Posterior cingulate gyrus (tissue), 11 donors: Measurements from ENCODE around the gene TBCK.

ENCODE experiments used
- DNase-seq, 10 donors: peaks; one replicate each; pipeline versions ENCODE4 v3.0.0 to v3.0.0-alpha.2; 2020 to 2021; ENCODE audit warnings: mixed read lengths in 3 of 10
- intact Hi-C: fragments of 100-400 bp; cut with DNase I; formaldehyde crosslinking; loops from one replicate; pipeline ENCODE4 v1.15.1; 2023

Gene TBCK

DNA sequence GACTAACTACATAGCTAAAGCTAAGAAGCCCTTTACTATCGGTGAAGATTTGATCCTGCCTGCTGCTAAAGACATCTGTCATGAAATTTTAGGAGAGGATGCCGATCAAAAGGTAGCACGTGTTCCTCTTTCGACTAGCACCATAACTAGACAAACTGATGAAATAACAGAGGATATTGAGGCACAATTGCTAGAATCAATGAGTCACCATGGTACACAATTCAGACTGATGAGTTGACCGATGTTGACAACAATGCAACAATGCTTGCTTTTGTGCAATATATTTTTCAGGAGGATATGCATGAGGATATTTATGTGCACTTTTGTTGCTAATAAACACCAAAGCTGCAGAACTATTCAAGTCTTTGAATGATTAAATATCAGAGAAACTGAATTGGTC is 24.3 kb downstream of the TBCK start:
- intact Hi-C loops: no loop called here
- DNase-seq: no peak

DNA sequence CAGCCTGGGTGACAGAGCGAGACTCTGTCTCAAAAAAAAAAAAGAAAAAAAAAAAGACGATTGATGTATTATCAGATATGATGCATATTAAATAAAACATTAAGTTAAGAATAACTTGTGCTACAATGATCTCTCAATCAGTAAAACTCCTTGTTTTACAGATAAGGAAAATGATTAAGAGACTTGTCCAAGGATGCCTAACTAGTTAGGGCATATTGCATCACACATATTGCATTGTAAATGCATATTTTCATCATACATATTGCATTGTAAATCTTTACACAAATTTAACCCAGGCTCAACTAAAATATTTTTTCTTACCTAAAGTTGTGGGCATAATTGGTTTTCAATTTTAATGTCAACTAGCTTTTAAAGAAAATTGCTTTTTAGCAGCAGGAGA is 26.3 kb downstream of the TBCK start:
- intact Hi-C loops: no loop called here
- no peak for DNase-seq

DNA sequence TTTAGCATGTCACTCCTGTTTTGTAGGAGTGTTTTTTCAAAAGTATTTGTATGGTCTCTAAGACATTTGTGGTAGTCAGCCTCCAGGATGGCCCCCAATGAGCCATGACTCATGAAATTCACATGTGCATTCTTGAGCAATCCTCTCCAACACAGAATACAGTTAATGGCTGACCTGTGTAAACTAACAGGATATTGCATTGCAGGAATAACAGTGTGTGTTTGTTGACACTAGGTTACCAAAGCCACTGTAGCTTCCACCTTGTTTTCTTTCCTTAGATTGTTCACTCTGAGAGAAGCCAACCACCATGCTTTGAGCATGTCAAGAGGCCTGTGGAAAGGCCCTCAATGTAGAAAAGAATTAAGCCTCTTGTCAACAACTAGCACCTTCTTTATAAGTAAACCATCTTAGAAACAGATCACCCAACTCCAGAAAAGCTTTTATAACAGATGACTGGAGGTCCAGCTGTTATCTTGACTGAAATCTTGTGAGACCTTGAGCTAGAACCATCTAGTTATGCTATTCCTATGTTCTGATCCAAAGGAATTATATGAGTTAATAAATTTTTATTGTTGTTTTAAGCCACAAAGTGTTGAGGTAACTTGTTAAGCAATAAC is 28.5 kb downstream of the TBCK start:
- intact Hi-C loops: no loop called here
- no peak for DNase-seq

DNA sequence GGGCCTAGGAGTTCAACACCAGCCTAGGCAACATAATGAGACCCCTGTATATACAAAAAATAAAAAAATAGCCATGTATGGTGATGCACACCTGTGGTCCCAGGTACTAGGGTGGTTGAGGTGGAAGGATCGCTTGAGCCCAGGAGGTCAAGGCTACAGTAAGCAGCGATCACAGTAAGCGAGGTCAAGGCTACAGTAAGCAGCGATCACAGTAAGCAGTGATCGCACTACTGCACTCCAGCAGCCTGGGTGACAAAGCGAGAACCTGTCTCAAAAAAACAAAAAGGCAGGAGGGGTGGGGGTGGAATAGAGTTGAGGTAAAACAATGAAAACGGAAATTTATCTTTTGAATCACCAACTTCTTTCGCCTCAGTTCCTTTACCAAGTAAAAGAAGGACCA is 29.4 kb downstream of the TBCK start:
- intact Hi-C loops: no loop called here
- no peak for DNase-seq

DNA sequence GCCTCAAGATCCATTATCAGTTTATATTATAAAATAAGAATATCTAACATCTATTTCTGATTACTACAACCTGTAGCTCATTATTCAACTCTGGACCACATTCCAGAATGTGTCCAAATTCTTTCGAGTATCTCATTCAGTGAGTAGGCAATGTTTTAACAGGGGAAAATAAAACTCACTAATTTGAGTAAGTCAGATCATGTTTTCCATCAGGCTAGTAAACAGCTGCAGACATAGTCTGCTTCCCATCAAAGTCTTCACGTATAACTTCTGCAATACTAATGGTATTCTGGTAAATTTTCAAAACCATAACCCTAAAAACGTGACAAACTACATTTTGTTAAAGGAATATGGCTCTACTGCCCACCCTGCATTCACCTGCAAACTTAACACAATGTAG is 31.8 kb downstream of the TBCK start:
- intact Hi-C loops: no loop called here
- no peak for DNase-seq

DNA sequence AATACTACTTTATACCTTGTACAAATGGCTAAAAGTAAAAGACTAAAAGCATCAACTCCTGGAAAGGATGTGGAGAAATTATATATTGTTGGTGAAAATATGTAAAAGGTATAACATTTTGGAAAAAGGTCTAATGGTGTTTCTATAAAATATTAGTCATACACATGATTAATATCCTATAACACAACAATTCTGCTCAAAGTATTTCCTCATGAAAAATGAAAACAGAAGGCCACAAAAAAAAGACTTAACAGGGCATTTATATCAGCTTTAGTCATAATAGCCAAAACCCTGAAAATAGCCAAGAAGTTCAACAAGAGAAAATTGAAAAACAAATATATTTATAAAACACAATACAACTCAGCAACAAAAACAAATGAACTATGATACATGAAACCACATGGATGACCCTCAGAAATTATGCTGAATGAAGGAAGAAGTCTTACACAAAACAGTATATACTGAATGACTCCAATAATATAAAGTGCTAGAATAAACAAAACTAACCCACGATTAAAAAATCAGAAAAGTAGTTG is 38.8 kb downstream of the TBCK start:
- DNase-seq: no peak
- intact Hi-C loops: no loop called here

DNA sequence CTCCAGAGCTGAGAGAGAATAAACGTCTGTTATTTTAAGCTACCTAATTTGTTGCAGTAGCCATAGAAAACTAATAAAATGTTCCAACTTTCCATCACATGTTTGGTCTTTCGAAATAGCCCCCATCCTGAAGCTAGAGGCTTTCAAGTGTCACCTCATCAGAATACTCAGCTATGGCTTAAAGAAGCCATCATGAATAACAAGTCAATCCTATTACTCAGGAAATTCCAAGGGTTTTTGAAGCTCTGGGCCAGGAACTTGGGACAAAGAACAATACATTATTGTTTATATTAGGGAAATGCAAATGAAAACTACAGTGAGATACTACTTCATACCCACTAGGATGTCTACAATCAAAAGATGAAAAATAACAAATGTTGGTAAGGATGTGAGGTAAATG is 42.2 kb downstream of the TBCK start:
- intact Hi-C loops: no loop called here
- DNase-seq: no peak

DNA sequence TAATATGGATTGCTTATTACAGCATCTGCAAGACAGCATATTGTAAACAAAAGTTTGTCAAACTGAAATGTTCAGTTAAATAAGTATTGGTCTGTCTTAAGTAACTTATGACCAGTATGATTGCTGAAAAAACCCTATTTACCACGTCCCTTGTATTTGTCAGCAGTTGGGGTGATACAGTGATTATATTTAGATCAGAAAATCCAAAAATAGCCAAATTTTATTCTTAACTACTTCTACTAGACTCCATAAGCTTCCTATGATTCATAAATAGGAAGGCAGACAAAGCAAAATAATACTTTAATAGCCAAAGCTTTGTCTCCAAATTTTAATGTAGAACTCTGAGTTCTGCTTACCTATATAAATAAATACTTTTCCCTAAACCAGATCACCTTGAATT is 45.3 kb downstream of the TBCK start:
- DNase-seq: no peak
- intact Hi-C loops: no loop called here

DNA sequence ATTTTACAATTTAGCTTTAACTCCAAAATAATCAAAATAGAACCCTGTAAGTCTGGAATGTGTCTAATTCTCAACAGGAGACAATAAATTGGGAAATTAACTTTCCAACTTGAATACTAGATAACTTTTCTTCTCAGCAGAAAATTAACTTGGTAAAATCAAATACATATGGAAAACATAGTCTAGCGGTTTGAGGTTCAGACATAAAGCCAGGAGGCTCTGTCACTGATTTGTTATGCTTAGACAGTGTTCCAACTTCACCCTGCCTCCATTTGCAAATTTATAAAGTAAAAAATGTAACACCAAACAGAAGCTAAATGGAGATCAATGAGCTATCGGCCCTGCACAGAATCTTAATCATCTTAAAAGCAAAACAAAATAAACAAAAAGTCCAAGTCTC is 46.3 kb downstream of the TBCK start:
- no peak for DNase-seq
- intact Hi-C loops: no loop called here

DNA sequence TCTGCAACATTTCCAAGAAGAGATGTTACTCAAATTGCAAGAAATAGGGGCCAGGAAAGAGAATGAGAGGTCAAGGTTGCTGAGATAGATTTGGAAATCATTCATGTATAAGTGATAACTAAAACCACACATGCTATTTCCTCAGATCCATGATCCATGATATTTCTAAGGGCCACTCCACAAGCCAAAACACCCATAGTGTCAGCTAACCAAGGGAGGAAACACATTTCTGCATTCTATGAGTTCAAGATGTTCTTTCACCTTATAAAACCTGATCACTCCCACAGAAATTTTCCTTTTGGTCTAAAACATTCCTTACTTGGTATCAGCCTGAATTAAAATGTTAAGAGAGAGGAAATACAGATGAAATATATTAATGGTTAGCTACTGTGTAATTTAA is 47.2 kb downstream of the TBCK start:
- intact Hi-C loops: no loop called here

DNA sequence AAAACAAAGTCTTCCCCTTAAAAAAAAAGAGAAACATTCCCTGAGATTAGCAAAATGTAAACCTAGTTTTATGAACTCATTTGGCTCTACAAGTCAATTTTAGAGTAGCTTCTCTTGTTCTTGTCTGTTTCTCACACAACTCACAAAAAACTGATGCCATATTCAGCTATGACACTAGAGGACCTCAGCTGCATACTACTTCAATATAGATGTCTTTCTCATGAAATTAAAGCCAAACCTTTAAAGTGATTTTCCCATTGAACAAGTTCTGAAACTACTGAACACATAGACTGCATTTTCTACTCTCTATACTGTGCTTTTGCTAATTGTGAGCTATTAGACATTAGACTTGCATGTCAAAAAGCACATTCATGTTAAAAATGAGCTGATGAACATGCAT is 49.8 kb downstream of the TBCK start:
- no peak for DNase-seq
- intact Hi-C loops: loop anchor here (2.0 kb wide), 1 partner anchor 237 kb away; no protein-coding TSS in a partner anchor

More for the DNA sequence above, 47.2 kb downstream of the TBCK start:
- DNase-seq: no peak

DNA sequence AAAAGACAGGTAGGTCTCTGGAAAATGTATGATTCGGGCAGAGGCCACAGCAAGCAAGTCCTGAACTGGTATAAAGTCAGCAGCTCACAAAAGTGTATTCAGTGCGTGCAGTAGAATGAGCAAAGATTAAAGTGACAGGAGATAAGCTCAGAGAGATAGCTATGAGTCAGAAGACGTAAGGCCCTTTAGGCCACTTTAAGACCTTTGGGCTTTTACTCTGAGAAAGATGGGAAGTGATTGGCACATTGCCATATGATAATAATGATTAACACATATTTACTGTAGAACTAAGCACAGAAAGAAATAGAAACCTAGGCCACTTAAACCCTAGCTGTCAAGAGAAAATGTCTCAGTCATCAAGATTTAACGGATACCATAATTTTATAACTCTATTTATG is 51.7 kb downstream of the TBCK start:
- no peak for DNase-seq
- intact Hi-C loops: no loop called here

DNA sequence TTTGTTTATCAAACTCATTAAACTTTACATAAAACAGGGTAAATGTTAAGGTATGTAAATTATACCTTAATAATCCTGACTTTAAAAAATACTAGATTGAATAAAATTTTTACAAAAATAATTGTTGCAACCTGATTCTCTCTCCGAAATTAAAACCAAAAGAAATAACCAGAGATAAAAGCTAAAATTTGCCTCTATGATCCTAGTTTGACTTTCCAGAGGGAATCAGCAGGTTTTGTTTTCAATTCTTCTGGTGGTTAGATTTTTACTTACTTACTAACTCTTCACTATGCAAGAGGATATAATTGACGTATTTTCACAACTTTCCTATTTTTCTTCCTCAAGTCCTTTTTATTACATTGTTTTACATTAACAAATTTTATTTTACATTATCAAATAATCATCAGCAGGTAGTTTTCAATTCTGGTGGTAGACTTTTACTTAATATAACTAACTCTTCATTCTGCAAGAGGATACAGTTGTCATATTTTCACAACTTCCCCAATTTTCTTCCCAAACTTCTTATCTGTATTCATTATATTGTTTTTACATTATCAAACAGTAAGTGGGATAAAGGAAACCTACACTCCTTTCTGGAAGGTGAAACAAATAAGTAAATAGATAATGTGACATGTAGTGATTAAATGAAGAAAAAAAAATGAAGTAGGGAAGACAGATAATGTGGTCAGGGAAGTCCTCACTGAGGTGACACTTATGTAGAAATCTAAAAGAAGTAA is 52.2 kb downstream of the TBCK start:
- DNase-seq: no peak
- intact Hi-C loops: no loop called here

DNA sequence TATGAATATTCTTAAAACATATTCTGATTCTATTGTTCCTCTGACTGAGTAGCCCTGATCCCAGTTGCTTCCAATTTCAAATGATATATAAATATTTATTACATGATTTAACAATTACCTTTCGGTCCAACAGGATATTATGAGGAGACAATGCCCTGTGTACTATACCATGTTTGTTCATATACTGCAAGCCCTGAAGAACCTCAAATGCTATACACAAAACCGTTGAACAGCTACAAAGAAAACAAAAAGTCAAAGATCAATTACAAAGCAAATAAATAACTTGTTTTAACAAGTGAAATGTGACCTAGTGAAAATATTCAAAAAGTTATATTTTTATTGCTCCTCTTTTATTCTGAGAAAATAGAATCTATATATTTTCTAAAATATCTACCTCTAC is 54.0 kb downstream of the TBCK start:
- DNase-seq: no peak
- intact Hi-C loops: no loop called here

DNA sequence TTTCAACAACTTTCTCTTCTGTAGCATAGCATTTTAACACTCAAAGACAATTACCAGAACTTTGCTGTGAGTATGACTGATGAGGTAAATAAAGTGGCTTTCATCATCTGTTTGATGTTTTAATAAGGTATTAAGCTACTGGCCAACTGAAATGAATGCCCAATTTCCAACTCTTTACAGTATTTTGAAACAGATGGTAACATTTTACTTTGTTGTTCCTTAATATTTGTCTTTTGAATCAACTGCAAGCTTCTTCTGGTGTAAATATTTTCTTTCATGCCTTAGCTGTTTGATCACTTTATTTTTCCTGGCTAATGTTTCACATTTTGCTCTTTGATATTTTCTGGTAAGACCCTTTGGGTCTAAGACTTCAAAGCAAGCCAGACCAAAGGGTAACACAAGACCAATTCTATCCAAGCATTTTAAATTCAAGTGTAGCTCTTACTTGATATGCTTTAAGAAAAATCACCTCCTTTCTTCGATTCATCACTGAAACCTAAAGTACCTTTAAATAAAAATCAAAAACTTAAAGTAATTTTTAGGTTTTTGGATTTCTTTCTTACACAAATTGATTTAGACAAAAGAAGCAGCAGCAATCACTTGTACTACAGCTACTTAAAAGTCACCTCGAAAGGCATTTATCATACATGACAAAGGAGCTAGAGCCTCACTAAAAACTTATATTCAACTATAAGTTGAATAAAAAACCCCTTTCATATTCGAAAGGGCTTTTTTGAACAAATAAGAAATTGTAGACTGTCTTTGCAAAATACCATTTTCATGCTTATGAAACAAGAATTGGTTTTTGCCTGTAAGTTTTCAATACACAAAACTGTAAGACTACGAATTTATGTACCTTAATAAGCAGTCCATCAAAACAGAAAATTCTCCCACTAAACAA is 57.6 kb downstream of the TBCK start:
- DNase-seq: no peak
- intact Hi-C loops: no loop called here

DNA sequence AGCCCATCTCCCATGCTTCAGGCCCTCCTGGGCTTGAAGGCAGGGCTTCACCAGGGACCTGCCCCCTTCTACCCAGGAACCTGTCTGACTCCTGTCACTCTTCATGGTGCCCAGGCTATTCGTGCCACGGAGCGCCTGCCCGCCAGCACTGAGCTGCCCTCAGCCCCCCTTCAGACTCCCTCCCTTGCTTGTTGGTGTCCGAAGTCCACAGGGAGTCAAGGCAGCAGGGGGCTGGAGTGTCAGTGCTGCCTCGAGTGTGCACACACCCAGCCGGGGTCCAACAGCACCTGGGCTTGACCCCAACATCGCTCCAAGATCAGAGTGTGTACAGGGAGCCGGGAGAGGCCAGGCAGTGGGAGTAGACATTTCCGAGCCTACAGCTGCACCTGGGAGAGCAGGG is 59.8 kb downstream of the TBCK start:
- intact Hi-C loops: no loop called here
- DNase-seq: peak in 2 of 10 donors; percentile 48 to 59

DNA sequence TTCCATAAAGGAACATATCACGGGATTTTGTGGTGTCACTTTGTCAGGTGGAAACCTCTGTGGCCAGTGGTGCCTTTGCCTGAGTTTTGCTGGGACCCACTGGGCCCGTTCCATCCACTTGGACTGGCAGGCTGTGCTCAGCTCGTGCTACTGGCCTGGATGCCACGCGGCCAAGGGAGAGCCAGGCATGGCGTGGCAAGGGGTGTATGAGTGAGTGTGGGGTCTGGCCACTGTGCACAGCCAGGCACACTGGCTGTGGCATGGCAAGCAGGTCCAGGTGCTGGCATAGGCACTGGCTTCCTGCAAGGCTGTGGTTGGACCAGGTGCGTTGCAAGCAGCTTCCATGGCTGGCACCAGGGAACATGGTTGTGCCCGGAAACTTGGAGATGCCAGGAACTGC is 60.8 kb downstream of the TBCK start:
- DNase-seq: peak in 4 of 10 donors; percentile 16 to 79 (median 57)
- intact Hi-C loops: no loop called here

DNA sequence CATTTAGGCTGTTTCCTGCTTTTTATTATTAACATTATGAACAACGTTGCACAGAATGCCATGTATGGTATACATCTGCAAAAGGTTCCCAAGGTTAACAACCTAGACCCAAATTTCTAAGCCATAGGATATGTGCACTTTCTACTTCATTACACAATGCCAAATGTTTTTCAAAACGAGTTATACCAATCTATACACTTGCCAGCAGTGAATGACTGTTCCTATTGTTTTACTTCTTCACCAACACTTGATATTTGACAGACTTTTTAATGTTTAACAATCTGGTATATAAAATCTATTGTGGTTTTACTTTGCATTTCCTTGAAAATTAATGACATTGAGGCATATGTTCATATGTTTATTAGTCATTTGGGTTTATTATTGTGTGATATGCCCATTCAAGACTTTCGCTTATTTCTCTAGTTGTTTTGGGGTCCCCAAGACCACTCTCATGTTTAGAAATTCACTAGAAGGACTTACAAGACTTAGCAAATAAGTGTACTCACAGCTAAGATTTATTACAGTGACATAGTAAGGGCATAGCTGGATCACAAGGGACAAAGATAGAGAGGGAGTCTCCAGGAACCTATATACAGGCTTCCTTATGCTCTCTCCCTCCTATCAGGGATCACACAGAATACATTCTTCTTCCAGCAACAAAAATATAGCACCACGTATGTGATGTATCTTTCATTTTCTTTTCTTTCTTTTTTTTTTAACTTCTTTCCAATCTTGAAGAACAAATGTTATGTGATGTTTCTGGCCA is 62.5 kb downstream of the TBCK start:
- no peak for DNase-seq
- intact Hi-C loops: no loop called here

DNA sequence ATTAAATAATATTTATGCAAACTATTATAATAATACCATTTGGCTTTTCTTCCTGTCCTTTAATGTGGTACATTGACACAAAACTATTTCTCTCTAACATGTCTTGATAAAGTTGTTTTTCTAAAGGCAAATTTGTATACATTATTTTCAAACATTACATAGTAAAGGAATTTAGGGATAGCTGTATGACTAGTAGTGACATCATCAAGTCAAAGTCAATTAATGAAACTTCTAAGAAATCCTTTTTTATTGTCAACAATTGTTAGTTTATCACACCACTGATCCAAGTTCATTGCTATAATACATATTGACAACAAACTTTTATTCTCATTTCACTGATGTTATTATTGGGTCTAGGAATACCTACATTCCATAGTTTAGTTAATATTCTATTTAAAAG is 68.4 kb downstream of the TBCK start:
- DNase-seq: no peak
- intact Hi-C loops: no loop called here

DNA sequence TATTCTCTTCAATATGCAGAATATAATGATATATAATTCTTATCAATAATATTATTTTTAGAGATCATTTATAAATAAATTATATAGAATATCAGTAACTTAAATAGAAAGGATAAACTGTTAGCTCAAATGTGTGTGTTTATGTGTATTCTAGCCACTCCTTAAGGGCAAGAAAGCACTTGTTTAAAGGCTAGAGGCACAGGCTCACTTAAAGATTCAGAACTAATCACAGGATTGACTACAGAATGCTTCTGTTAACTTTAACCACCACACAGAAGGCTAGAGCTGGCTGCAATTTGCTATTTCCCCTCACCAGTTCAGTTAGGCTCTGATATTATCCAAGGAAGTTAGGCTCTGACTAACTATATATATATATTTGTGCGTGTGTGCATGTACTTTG is 69.6 kb downstream of the TBCK start:
- intact Hi-C loops: no loop called here
- no peak for DNase-seq

DNA sequence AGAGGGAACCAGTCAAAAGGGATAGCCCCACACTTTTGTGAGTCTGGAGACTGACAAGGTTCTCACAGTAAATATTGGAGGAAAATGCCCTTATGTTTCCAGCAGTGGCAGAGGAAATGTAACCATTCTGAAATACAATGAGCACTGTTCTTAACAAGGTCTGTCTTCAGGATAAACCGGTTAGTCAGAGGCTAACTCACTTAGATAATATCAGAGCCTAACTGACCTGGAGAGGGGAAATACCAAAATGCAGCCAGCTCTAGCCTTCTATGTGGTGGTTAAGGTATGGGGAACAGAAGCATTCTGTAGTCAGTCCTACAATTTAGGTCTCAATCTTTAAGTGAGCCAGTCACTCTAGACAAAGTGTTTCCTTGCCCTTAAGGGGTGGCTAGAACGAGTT is 70.8 kb downstream of the TBCK start:
- intact Hi-C loops: no loop called here
- no peak for DNase-seq
